K562 (cell line): ENCODE data around the gene TRIM65. TPM values are rescaled to one million over a fixed set of nuclear protein-coding genes. Genes with fewer than 3 reads are reported as not detected.

Source experiments
- CREB3L1 ChIP-seq: fragments of 450-650 bp; IDR thresholded peaks from 2 replicates; pipeline ENCODE4 v1.6.1; 2014; ENCODE audit warnings: low read depth, mild to moderate bottlenecking, moderate library complexity, borderline replicate concordance
- GABPB2 ChIP-seq: fragments of 250-450 bp; sonication (Bioruptor Pico); conservative IDR thresholded peaks from 2 replicates; pipeline ENCODE4 v1.5.1; 2021; ENCODE audit warnings: mild to moderate bottlenecking
- GATA2 ChIP-seq: sonication (generic); formaldehyde crosslinking; IDR thresholded peaks from 2 replicates; pipeline ENCODE4 v1.4.0; 2020; ENCODE audit warnings: mild to moderate bottlenecking, missing genetic modification reagents
- GATAD2B ChIP-seq: fragments of 450-650 bp; IDR thresholded peaks from 2 replicates; pipeline ENCODE4 v1.6.1; 2017; ENCODE audit warnings: mild to moderate bottlenecking, borderline replicate concordance
- HMBOX1 ChIP-seq: sonication (generic); IDR thresholded peaks from 2 replicates; pipeline ENCODE4 v1.6.1; 2016
- LCOR ChIP-seq: sonication (generic); formaldehyde crosslinking; IDR thresholded peaks from 2 replicates; pipeline ENCODE4 v1.8.0; 2022; ENCODE audit warnings: mild to moderate bottlenecking, missing genetic modification reagents
- MLX ChIP-seq, 2 experiments: fragments of 450-650 bp in 1 of 2; sonication (generic) in 1 of 2; formaldehyde crosslinking; conservative IDR thresholded peaks; 2 replicates each; pipeline versions ENCODE4 v1.4.0 to v1.8.1; 2020 to 2022; ENCODE audit warnings: mild to moderate bottlenecking in 1 of 2, missing genetic modification reagents in 1 of 2
- NFRKB ChIP-seq: fragments of 450-650 bp; IDR thresholded peaks from 2 replicates; pipeline ENCODE4 v1.6.1; 2016; ENCODE audit warnings: low read depth
- POLR2B ChIP-seq: fragments of 450-650 bp; IDR thresholded peaks from 2 replicates; pipeline ENCODE4 v1.6.1; 2018; ENCODE audit warnings: low read depth; ENCODE audit not compliant: partially characterized antibody
- POLR3A ChIP-seq: IDR thresholded peaks from 2 replicates; pipeline ENCODE4 v1.6.1; 2011; ENCODE audit warnings: borderline replicate concordance, mild to moderate bottlenecking, moderate library complexity; ENCODE audit not compliant: insufficient read length, insufficient read depth; ENCODE audit errors: extremely low read depth
- PTRF ChIP-seq: fragments of 450-650 bp; IDR thresholded peaks from 2 replicates; pipeline ENCODE4 v1.6.1; 2016; ENCODE audit warnings: mild to moderate bottlenecking, missing genetic modification characterization, missing compliant biosample characterization
- RAD21 ChIP-seq, 2 experiments: fragments of 250-450 bp in 1 of 2; fragments of 450-650 bp in 1 of 2; sonication (Bioruptor Pico) in 1 of 2; formaldehyde crosslinking in 1 of 2; IDR thresholded peaks in 1 of 2; conservative IDR thresholded peaks in 1 of 2; 2 replicates each; pipeline versions ENCODE4 v1.4.0 to v1.8.0; 2020 to 2022; ENCODE audit warnings: mild to moderate bottlenecking in 2 of 2, moderate library complexity in 1 of 2
- SMAD4 ChIP-seq: fragments of 250-450 bp; sonication (Bioruptor Pico); conservative IDR thresholded peaks from 2 replicates; pipeline ENCODE4 v1.8.0; 2021; ENCODE audit warnings: inconsistent platforms, mild to moderate bottlenecking, moderate library complexity
- SMARCC2 ChIP-seq: fragments of 450-650 bp; IDR thresholded peaks from 2 replicates; pipeline ENCODE4 v1.6.1; 2017; ENCODE audit warnings: antibody characterized with exemption, moderate library complexity, mild to moderate bottlenecking, low read depth
- SNIP1 ChIP-seq: fragments of 450-650 bp; IDR thresholded peaks from 2 replicates; pipeline ENCODE4 v1.7.1; 2017; ENCODE audit warnings: low read depth, mild to moderate bottlenecking
- ZBTB2 ChIP-seq: fragments of 450-650 bp; IDR thresholded peaks from 2 replicates; pipeline ENCODE4 v1.6.1; 2016; ENCODE audit warnings: antibody characterized with exemption
- ZBTB9 ChIP-seq: fragments of 450-650 bp; formaldehyde crosslinking; IDR thresholded peaks from 2 replicates; pipeline ENCODE4 v1.4.0; 2020; ENCODE audit warnings: mild to moderate bottlenecking, moderate library complexity
- ZFPM2 ChIP-seq: fragments of 250-450 bp; sonication (Bioruptor Pico); IDR thresholded peaks from 2 replicates; pipeline ENCODE4 v1.5.1; 2022; ENCODE audit warnings: mild to moderate bottlenecking
- ZNF445 ChIP-seq: fragments of 250-450 bp; sonication (Bioruptor Pico); IDR thresholded peaks from 2 replicates; pipeline ENCODE4 v1.4.0; 2020; ENCODE audit warnings: low read depth, mild to moderate bottlenecking, moderate library complexity
- ZNF584 ChIP-seq: fragments of 200-800 bp; sonication (Bioruptor generic); IDR thresholded peaks from 2 replicates; pipeline ENCODE4 v1.6.1; 2016; ENCODE audit warnings: low read depth, mild to moderate bottlenecking, missing genetic modification characterization, missing compliant biosample characterization
- ZNF764 ChIP-seq: fragments of 250-450 bp; sonication (Bioruptor Pico); IDR thresholded peaks from 2 replicates; pipeline ENCODE4 v1.4.0; 2020; ENCODE audit warnings: low read depth, mild to moderate bottlenecking, moderate library complexity
- polyA plus RNA-seq, 8 experiments: library from polyadenylated mRNA; depleted of rRNA in 4 of 8; stranded (reverse) in 5 of 8; unstranded in 3 of 8; fragments of >200 nt; fragmentation: Nextera tagmentation in 2 of 8; fragmentation: Illumina TruSeq in 1 of 8; extraction: Ambion mirVana in 2 of 8; extraction: Trizol in 1 of 8; gene quantifications; 2 replicates each; pipeline versions ENCODE4 v1.2.1 to v1.2.3, GENCODE V29; 2011 to 2014; ENCODE audit warnings: inconsistent platforms in 1 of 8, missing spikeins in 1 of 8
- total RNA-seq, 7 experiments: library from RNA; depleted of rRNA in 6 of 7; stranded (reverse); fragments of >200 nt in 6 of 7; fragmentation: Illumina TruSeq in 2 of 7; extraction: Trizol in 2 of 7; gene quantifications; 2 replicates each; pipeline versions ENCODE4 v1.2.1 to v1.2.3, GENCODE V29; 2011 to 2021; ENCODE audit warnings: low replicate concordance in 1 of 7

TRIM65 gene
- total and polyA plus RNA-seq, 9 of the 15 experiments (the other 6 are each of a cell fraction or from before 2014, with no cell fraction given): 2.8 to 45.7 (median 22.9) TPM

GRCh38 chr17:75896415-75897159 is at the start of gene TRIM65 (continued):
- TF ChIP-seq ZBTB2: no peak
- no peak for TF ChIP-seq ZNF445
- TF ChIP-seq MLX (CRISPR knock-in tag; conservative IDR thresholded peaks at IDR 0.05): no peak
- no peak for TF ChIP-seq ZNF764 (CRISPR knock-in tag)
- TF ChIP-seq POLR3A: no peak
- no peak for TF ChIP-seq SMARCC2
- peak; percentile 31; the same call in 1 of the 2 replicates for TF ChIP-seq ZBTB9
- no peak for TF ChIP-seq SNIP1
- TF ChIP-seq GATAD2B: peak; percentile 98
- TF ChIP-seq LCOR (CRISPR knock-in tag): 0 out of 2 replicates have a peak, but pooled peaks have one; percentile 32
- TF ChIP-seq ZFPM2 (CRISPR knock-in tag): peak; percentile 51; the same call in 1 of the 2 replicates
- TF ChIP-seq NFRKB: no peak
- no peak for TF ChIP-seq GABPB2 (CRISPR knock-in tag)
- TF ChIP-seq GATA2 (CRISPR knock-in tag): no peak
- no peak for TF ChIP-seq HMBOX1
- peak; percentile 78 for TF ChIP-seq CREB3L1
- TF ChIP-seq ZNF584 (CRISPR knock-in tag): no peak
- no peak for TF ChIP-seq POLR2B
- no peak for TF ChIP-seq PTRF (tag)
- peak; percentile 76 to 77 for TF ChIP-seq RAD21 (CRISPR knock-in tag; conservative IDR thresholded peaks at IDR 0.05 in 1 of 2, IDR thresholded peaks at IDR 0.05 in 1 of 2)
- peak; percentile 82 for TF ChIP-seq SMAD4 (CRISPR knock-in tag)
